Endothelial cell of umbilical vein (primary cell): ENCODE measurements around the gene RASGRP4.

ENCODE experiments used
- CTCF ChIP-seq, 2 donors: IDR thresholded peaks; 1 replicate in 1 of 2; 2 replicates in 1 of 2; pipeline ENCODE4 v1.5.1; 2011; ENCODE audit warnings: low read length in 2 of 2, mild to moderate bottlenecking in 2 of 2, moderate library complexity in 2 of 2, control low read depth in 1 of 2, inconsistent platforms in 1 of 2, low read depth in 1 of 2; ENCODE audit not compliant: insufficient read depth in 1 of 2; ENCODE audit errors: extremely low read depth in 1 of 2
- MAX ChIP-seq: IDR thresholded peaks from 2 replicates; pipeline ENCODE4 v1.6.1; 2011; ENCODE audit not compliant: insufficient read depth, insufficient read length
- MYC ChIP-seq: IDR thresholded peaks from one replicate; pipeline ENCODE4 v1.6.1; 2011; ENCODE audit warnings: mild to moderate bottlenecking, low read depth, low read length
- POLR2A ChIP-seq: IDR thresholded peaks from 2 replicates; pipeline ENCODE4 v1.6.1; 2012; ENCODE audit warnings: low read depth, mild to moderate bottlenecking, control low read depth, low read length

- TF ChIP-seq CTCF (IDR thresholded peaks at IDR 0.05; ENCODE audit: extremely low read depth in 1 of 2, insufficient read depth in 1 of 2, low read depth in 1 of 2, low read length in 2 of 2): no peak
- no peak for TF ChIP-seq MAX
- TF ChIP-seq MYC: no peak
- no peak for TF ChIP-seq POLR2A
Observed at GRCh38 chr19:38451036-38451435, 25.0 kb upstream of the RASGRP4 start.
